T-cell (primary cell): ENCODE data around the gene FAM241B. TPM values are rescaled to one million over a fixed set of nuclear protein-coding genes. Genes with fewer than 3 reads are reported as not detected.

Experiments used
- ATAC-seq, 4 experiments: fragments of 200-7000 bp in 3 of 4; fragments of 150-1000 bp in 1 of 4; cut with Tn5 transposase; replicated peaks in 1 of 4; 1 replicate in 3 of 4; 2 replicates in 1 of 4; pipeline ENCODE4 v1.10.0; 2021; ENCODE audit warnings: moderate library complexity in 3 of 4, mild to moderate bottlenecking in 2 of 4, moderate number of reproducible peaks in 1 of 4
- CTCF ChIA-PET, 2 donors: fragments of 300-600 bp; sonication (Branson Sonifier 250); formaldehyde crosslinking; loops; one replicate each; lab custom pipeline; 2022; ENCODE audit warnings: antibody characterized with exemption in 2 of 2; lab: Charles Lee
- POLR2A ChIA-PET, 2 donors: fragments of 300-600 bp; sonication (Branson Sonifier 250); formaldehyde crosslinking; loops; one replicate each; lab custom pipeline; 2022; ENCODE audit warnings: antibody characterized with exemption in 2 of 2; lab: Charles Lee
- DNase-seq, 35 experiments: peaks; one replicate each; pipeline versions ENCODE4 v3.0.0 to v3.0.0-alpha.2; 2013 to 2023
- H3K27ac ChIP-seq: one replicate; pipeline ENCODE4 v1.5.1; 2013; ENCODE audit warnings: low read length
- H3K27me3 ChIP-seq, 2 experiments: replicated peaks in 1 of 2; 1 replicate in 1 of 2; 2 replicates in 1 of 2; pipeline versions ENCODE4 v1.6.1 to v1.7.0; 2013; ENCODE audit warnings: low read length in 1 of 2, mixed read lengths in 1 of 2; ENCODE audit not compliant: control insufficient read depth in 2 of 2, insufficient read depth in 2 of 2; ENCODE audit errors: extremely low read depth in 1 of 2
- H3K36me3 ChIP-seq, 2 donors: 1 replicate in 1 of 2; 2 replicates in 1 of 2; pipeline versions ENCODE4 v1.6.1 to v1.7.0; 2013; ENCODE audit warnings: low read length in 1 of 2; ENCODE audit not compliant: control insufficient read depth in 2 of 2, insufficient read depth in 1 of 2; ENCODE audit errors: extremely low read depth in 1 of 2
- H3K4me1 ChIP-seq, 2 experiments: 1 replicate in 1 of 2; 2 replicates in 1 of 2; pipeline versions ENCODE4 v1.6.1 to v1.7.0; 2013; ENCODE audit warnings: low read length in 2 of 2, mixed read lengths in 1 of 2; ENCODE audit not compliant: insufficient read depth in 2 of 2, control insufficient read depth in 1 of 2; ENCODE audit errors: extremely low read depth in 1 of 2
- H3K4me3 ChIP-seq, 2 donors: 1 replicate in 1 of 2; 2 replicates in 1 of 2; pipeline versions ENCODE4 v1.5.1 to v1.7.0; 2013; ENCODE audit warnings: mild to moderate bottlenecking in 2 of 2, low read length in 1 of 2, moderate library complexity in 1 of 2; ENCODE audit not compliant: control insufficient read depth in 1 of 2; ENCODE audit errors: extremely low read depth in 1 of 2
- H3K9me3 ChIP-seq: 2 replicates; pipeline ENCODE4 v1.7.0; 2013
- H3K27ac Mint-ChIP-seq, 2 donors: one replicate each; pipeline ENCODE4 v1.8.0; 2020 to 2021; ENCODE audit warnings: mild to moderate bottlenecking in 2 of 2, mixed read lengths in 2 of 2
- H3K27me3 Mint-ChIP-seq, 2 donors: one replicate each; pipeline ENCODE4 v1.8.0; 2021 to 2022; ENCODE audit warnings: mixed read lengths in 2 of 2
- H3K36me3 Mint-ChIP-seq: one replicate; pipeline ENCODE4 v1.8.0; 2021; ENCODE audit warnings: mixed read lengths
- H3K4me1 Mint-ChIP-seq, 3 donors: one replicate each; pipeline ENCODE4 v1.8.0; 2020 to 2022; ENCODE audit warnings: mixed read lengths in 3 of 3, mild to moderate bottlenecking in 1 of 3
- H3K4me3 Mint-ChIP-seq, 3 donors: one replicate each; pipeline ENCODE4 v1.8.0; 2020 to 2022; ENCODE audit warnings: mild to moderate bottlenecking in 3 of 3, mixed read lengths in 3 of 3, moderate library complexity in 3 of 3
- H3K9me3 Mint-ChIP-seq, 3 donors: one replicate each; pipeline ENCODE4 v1.8.0; 2020 to 2022; ENCODE audit warnings: mixed read lengths in 3 of 3
- WGBS: methylation state at CpG from one replicate; pipeline ENCODE4 v1.1.5; 2013; ENCODE audit warnings: missing lambda C conversion rate; ENCODE audit not compliant: insufficient coverage; 5-methylcytosine and 5-hydroxymethylcytosine counted together
- total RNA-seq, 35 experiments: library from RNA in 6 of 35; stranded (reverse) in 6 of 35; fragments of 120-200 nt in 1 of 35; gene quantifications; one replicate each; pipeline versions ENCODE4 v1.2.1 to v1.2.4 and lab custom pipeline; 2013 to 2026

Gene FAM241B
- total RNA-seq, 5 donors from 2014 or later (not counting 1 experiment from before 2014, with no cell fraction given), result 7.4 to 11.8 (median 9.2) TPM

- ATAC-seq (no peak), DNase-seq (peak in 1 of 35 experiments; percentile 16)
- no peak overlapping the region for H3K27ac ChIP-seq
- H3K4me3 ChIP-seq, result no peak overlapping the region
- no peaks in the 10 kb centered on the region for H3K27me3 ChIP-seq
- Mint-ChIP-seq H3K27ac (peak overlapping the region; percentile 52 to 64), H3K27me3 (no peaks in the 10 kb centered on the region), H3K9me3 (no peaks in the 10 kb centered on the region), H3K36me3 (peaks cover 13% of the 10 kb centered on the region), H3K4me1 (peaks cover 12 to 20% (median 17%) of the 10 kb centered on the region in 3 donors), H3K4me3 (peak overlapping the region; percentile 64 to 76 (median 76))
- peaks cover 0 to 16% of the 10 kb centered on the region in 2 experiments for H3K4me1 ChIP-seq
- WGBS, result 82% methylated on average over 6 of the region's 7 CpGs
- ChIA-PET POLR2A (interaction anchor here in 1 of 2 donors (0.6 kb wide), 1 partner anchor 999 kb away, joined by 9 read pairs; no protein-coding TSS in a partner anchor), CTCF (interaction anchor here (0.6 to 1.0 kb wide), 3 partner anchors 52 to 117 kb away, joined by 3 to 7 read pairs (median 7); no protein-coding TSS in a partner anchor)
- no peaks in the 10 kb centered on the region for H3K36me3 ChIP-seq
- H3K9me3 ChIP-seq, result no peaks in the 10 kb centered on the region
These were observed 1.5 kb downstream of the FAM241B start for GRCh38 chr10:69631566-69631965.

- Mint-ChIP-seq H3K9me3 (no peaks in the 10 kb centered on the region), H3K27ac (no peak overlapping the region), H3K4me3 (peak overlapping the region in 2 of 3 donors; percentile 8 to 15), H3K4me1 (peaks cover 12 to 23% (median 17%) of the 10 kb centered on the region in 3 donors), H3K36me3 (peaks cover 13% of the 10 kb centered on the region), H3K27me3 (no peaks in the 10 kb centered on the region)
- WGBS, result 93% methylated on average over 4 of the region's 7 CpGs
- Histone ChIP-seq H3K27me3 (no peaks in the 10 kb centered on the region), H3K4me1 (peaks cover 0 to 16% of the 10 kb centered on the region in 2 experiments), H3K4me3 (no peak overlapping the region), H3K9me3 (no peaks in the 10 kb centered on the region), H3K36me3 (no peaks in the 10 kb centered on the region), H3K27ac (no peak overlapping the region)
- ATAC-seq (no peak), DNase-seq (peak in 1 of 35 experiments; percentile 12)
- CTCF ChIA-PET, result interaction anchor here (0.6 to 1.0 kb wide), 4 partner anchors 16 to 118 kb away, joined by 3 to 7 read pairs (median 5); no protein-coding TSS in a partner anchor
- POLR2A ChIA-PET, result no interaction called here
These were observed 2.6 kb downstream of the FAM241B start for GRCh38 chr10:69632516-69633199.

- Mint-ChIP-seq H3K27ac (peak overlapping the region in 1 of 2 donors; percentile 16), H3K27me3 (no peaks in the 10 kb centered on the region)
- POLR2A ChIA-PET, result no interaction called here
These were observed 3.9 kb downstream of the FAM241B start for GRCh38 chr10:69633673-69634635.

GRCh38 chr10:69634759-69635425 lies 4.8 kb downstream of the FAM241B start:
- POLR2A ChIA-PET, result no interaction called here
- Histone ChIP-seq H3K4me1 (peaks cover 0 to 9% of the 10 kb centered on the region in 2 experiments), H3K27ac (no peak overlapping the region), H3K36me3 (no peaks in the 10 kb centered on the region), H3K27me3 (peaks cover 0 to 4% of the 10 kb centered on the region in 2 experiments), H3K9me3 (no peaks in the 10 kb centered on the region), H3K4me3 (no peak overlapping the region)
- 91% methylated on average over 5 of the region's 9 CpGs for WGBS
- no peak overlapping the region for H3K27ac Mint-ChIP-seq
- H3K36me3 Mint-ChIP-seq, result peaks cover 13% of the 10 kb centered on the region
- ATAC-seq (no peak), DNase-seq (peak in 1 of 35 experiments; percentile 22)
- CTCF ChIA-PET, result interaction anchor here (0.5 to 7.1 kb wide), 6 partner anchors 12 to 192 kb away, joined by 3 to 55 read pairs (median 4); no protein-coding TSS in a partner anchor
- H3K4me3 Mint-ChIP-seq, result no peak overlapping the region
- H3K9me3 Mint-ChIP-seq, result no peaks in the 10 kb centered on the region
- H3K27me3 Mint-ChIP-seq, result peaks cover 0 to 2% of the 10 kb centered on the region in 2 donors
- peaks cover 12 to 19% (median 13%) of the 10 kb centered on the region in 3 donors for H3K4me1 Mint-ChIP-seq

More at GRCh38 chr10:69633673-69634635, 3.9 kb downstream of the FAM241B start:
- DNase-seq (peak in 1 of 35 experiments; percentile 19), ATAC-seq (no peak)
- Histone ChIP-seq H3K27me3 (no peaks in the 10 kb centered on the region), H3K4me3 (no peak overlapping the region), H3K9me3 (no peaks in the 10 kb centered on the region), H3K36me3 (no peaks in the 10 kb centered on the region), H3K27ac (no peak overlapping the region), H3K4me1 (peaks cover 0 to 16% of the 10 kb centered on the region in 2 experiments)
- H3K36me3 Mint-ChIP-seq, result peaks cover 13% of the 10 kb centered on the region
- no peaks in the 10 kb centered on the region for H3K9me3 Mint-ChIP-seq
- WGBS, result 93% methylated on average over 9 of the region's 14 CpGs
- peaks cover 12 to 22% (median 17%) of the 10 kb centered on the region in 3 donors for H3K4me1 Mint-ChIP-seq
- no peak overlapping the region for H3K4me3 Mint-ChIP-seq
- CTCF ChIA-PET, result interaction anchor here (0.5 to 7.1 kb wide), 5 partner anchors 13 to 118 kb away, joined by 3 to 55 read pairs (median 4); no protein-coding TSS in a partner anchor

- H3K36me3 ChIP-seq, result no peaks in the 10 kb centered on the region
- peaks cover 0 to 6% of the 10 kb centered on the region in 2 experiments for H3K4me1 ChIP-seq
- ATAC-seq (no peak), DNase-seq (peak in 1 of 35 experiments; percentile 8)
- ChIA-PET POLR2A (no interaction called here), CTCF (interaction anchor here (0.6 to 7.1 kb wide), 7 partner anchors 114 to 209 kb away, joined by 3 to 55 read pairs (median 4); no protein-coding TSS in a partner anchor)
- Mint-ChIP-seq H3K27me3 (peaks cover 0 to 2% of the 10 kb centered on the region in 2 donors), H3K9me3 (no peaks in the 10 kb centered on the region), H3K27ac (no peak overlapping the region), H3K4me1 (peaks cover 12 to 19% (median 12%) of the 10 kb centered on the region in 3 donors), H3K36me3 (peaks cover 13% of the 10 kb centered on the region), H3K4me3 (no peak overlapping the region)
- 76% methylated on average over 11 of the region's 13 CpGs for WGBS
- peaks cover 0 to 6% of the 10 kb centered on the region in 2 experiments for H3K27me3 ChIP-seq
- no peak overlapping the region for H3K4me3 ChIP-seq
- no peak overlapping the region for H3K27ac ChIP-seq
- H3K9me3 ChIP-seq, result no peaks in the 10 kb centered on the region
These were observed 5.6 kb downstream of the FAM241B start for GRCh38 chr10:69635428-69636272.
